Activated naive CD4-positive, alpha-beta T cell treated with anti-CD3 and anti-CD28 coated beads, Interleukin-2, amount 10 ng/mL, durations not matched to agents 7 days and 5 days (primary cell): ENCODE results near the gene FSIP2.

ENCODE experiments used
- CTCF ChIA-PET: fragments of 350-600 bp; sonication (Branson Sonifier 250); formaldehyde crosslinking; loops from one replicate; lab custom pipeline; 2021; ENCODE audit warnings: antibody characterized with exemption; lab: Charles Lee
- DNase-seq: peaks from one replicate; pipeline ENCODE4 v3.0.0-alpha.2; 2020
- H3K27ac Mint-ChIP-seq: one replicate; pipeline ENCODE4 v1.8.0; 2021; ENCODE audit warnings: mild to moderate bottlenecking, moderate library complexity, mixed read lengths
- H3K27me3 Mint-ChIP-seq: one replicate; pipeline ENCODE4 v1.8.0; 2021; ENCODE audit warnings: mild to moderate bottlenecking, mixed read lengths
- H3K36me3 Mint-ChIP-seq: one replicate; pipeline ENCODE4 v1.8.0; 2021; ENCODE audit warnings: mixed read lengths
- H3K4me1 Mint-ChIP-seq: one replicate; pipeline ENCODE4 v1.8.0; 2021; ENCODE audit warnings: mixed read lengths
- H3K4me3 Mint-ChIP-seq: one replicate; pipeline ENCODE4 v1.8.0; 2021; ENCODE audit warnings: mild to moderate bottlenecking, moderate library complexity, mixed read lengths
- H3K9me3 Mint-ChIP-seq: one replicate; pipeline ENCODE4 v1.8.0; 2021; ENCODE audit warnings: mixed read lengths

FSIP2 gene

GRCh38 chr2:185738679-185739472 lies at the start of gene FSIP2:
Gene FSIP2 (plus strand): TSS chr2:185738804. CDS start chr2:185738895, 91 bp downstream.
- no peaks in the 10 kb centered on the region for H3K36me3 Mint-ChIP-seq
- peaks cover 2% of the 10 kb centered on the region for H3K9me3 Mint-ChIP-seq
- H3K4me3 Mint-ChIP-seq: peak within 1 kb of the TSS; percentile 39
- H3K27me3 Mint-ChIP-seq: peaks cover 15% of the 10 kb centered on the region
- peak; percentile 45 for DNase-seq
- CTCF ChIA-PET: interaction anchor here (1.0 to 1.5 kb wide), 3 partner anchors 9 to 30 kb away, joined by 3 to 4 read pairs (median 3); no protein-coding TSS in a partner anchor
- no peak within 1 kb of the TSS for H3K27ac Mint-ChIP-seq
- peaks cover 3% of the 10 kb centered on the region for H3K4me1 Mint-ChIP-seq

GRCh38 chr2:185689906-185690539 lies 48.6 kb upstream of the FSIP2 start:
- H3K4me1 Mint-ChIP-seq: no peaks in the 10 kb centered on the region
- no peak overlapping the region for H3K27ac Mint-ChIP-seq
- peaks cover 8% of the 10 kb centered on the region for H3K9me3 Mint-ChIP-seq
- CTCF ChIA-PET: no interaction called here
- no peak overlapping the region for H3K4me3 Mint-ChIP-seq
- no peaks in the 10 kb centered on the region for H3K27me3 Mint-ChIP-seq
- no peaks in the 10 kb centered on the region for H3K36me3 Mint-ChIP-seq
- DNase-seq: no peak

- Mint-ChIP-seq H3K27me3 (no peaks in the 10 kb centered on the region), H3K9me3 (no peaks in the 10 kb centered on the region), H3K36me3 (no peaks in the 10 kb centered on the region), H3K4me3 (no peak overlapping the region), H3K27ac (no peak overlapping the region), H3K4me1 (no peaks in the 10 kb centered on the region)
- CTCF ChIA-PET: no interaction called here
- no peak for DNase-seq
These were observed 42.8 kb upstream of the FSIP2 start for GRCh38 chr2:185695711-185696235.

GRCh38 chr2:185700883-185701282 lies 37.7 kb upstream of the FSIP2 start:
- CTCF ChIA-PET: no interaction called here
- no peak for DNase-seq
- Mint-ChIP-seq H3K9me3 (no peaks in the 10 kb centered on the region), H3K27me3 (no peaks in the 10 kb centered on the region), H3K36me3 (no peaks in the 10 kb centered on the region), H3K4me1 (no peaks in the 10 kb centered on the region), H3K27ac (no peak overlapping the region), H3K4me3 (no peak overlapping the region)

- H3K4me1 Mint-ChIP-seq: peaks cover 3% of the 10 kb centered on the region
- no peak overlapping the region for H3K27ac Mint-ChIP-seq
- H3K9me3 Mint-ChIP-seq: peaks cover 2% of the 10 kb centered on the region
- peaks cover 15% of the 10 kb centered on the region for H3K27me3 Mint-ChIP-seq
- H3K4me3 Mint-ChIP-seq: no peak overlapping the region
- no peaks in the 10 kb centered on the region for H3K36me3 Mint-ChIP-seq
- CTCF ChIA-PET: no interaction called here
- no peak for DNase-seq
These were observed 3.9 kb upstream of the FSIP2 start for GRCh38 chr2:185734658-185735057.

- Mint-ChIP-seq H3K27me3 (peaks cover 15% of the 10 kb centered on the region), H3K4me1 (peaks cover 3% of the 10 kb centered on the region), H3K4me3 (no peak overlapping the region), H3K9me3 (peaks cover 2% of the 10 kb centered on the region), H3K36me3 (no peaks in the 10 kb centered on the region), H3K27ac (no peak overlapping the region)
- CTCF ChIA-PET: no interaction called here
- no peak for DNase-seq
These were observed 2.4 kb upstream of the FSIP2 start for GRCh38 chr2:185736210-185736609.

GRCh38 chr2:185745864-185746859 lies 7.6 kb downstream of the FSIP2 start:
- Mint-ChIP-seq H3K27me3 (no peaks in the 10 kb centered on the region), H3K27ac (no peak overlapping the region), H3K4me3 (no peak overlapping the region), H3K36me3 (no peaks in the 10 kb centered on the region), H3K9me3 (no peaks in the 10 kb centered on the region), H3K4me1 (no peaks in the 10 kb centered on the region)
- DNase-seq: no peak
- CTCF ChIA-PET: interaction anchor here (0.8 kb wide), 1 partner anchor 8 kb away, joined by 3 read pairs; no protein-coding TSS in a partner anchor

GRCh38 chr2:185757356-185757755 lies 18.8 kb downstream of the FSIP2 start:
- CTCF ChIA-PET: interaction anchor here (0.6 kb wide), 1 partner anchor 230 kb away, joined by 3 read pairs; no protein-coding TSS in a partner anchor

GRCh38 chr2:185771396-185771795 lies 32.8 kb downstream of the FSIP2 start:
- no peaks in the 10 kb centered on the region for H3K4me1 Mint-ChIP-seq
- DNase-seq: no peak
- no peak overlapping the region for H3K4me3 Mint-ChIP-seq
- H3K27ac Mint-ChIP-seq: no peak overlapping the region
- H3K9me3 Mint-ChIP-seq: peaks cover 37% of the 10 kb centered on the region
- CTCF ChIA-PET: no interaction called here
- H3K36me3 Mint-ChIP-seq: no peaks in the 10 kb centered on the region
- H3K27me3 Mint-ChIP-seq: no peaks in the 10 kb centered on the region

More at GRCh38 chr2:185757356-185757755, 18.8 kb downstream of the FSIP2 start:
- no peaks in the 10 kb centered on the region for H3K4me1 Mint-ChIP-seq
- H3K36me3 Mint-ChIP-seq: no peaks in the 10 kb centered on the region
- H3K9me3 Mint-ChIP-seq: no peaks in the 10 kb centered on the region
- H3K27me3 Mint-ChIP-seq: no peaks in the 10 kb centered on the region
- H3K27ac Mint-ChIP-seq: no peak overlapping the region
- no peak for DNase-seq
- no peak overlapping the region for H3K4me3 Mint-ChIP-seq

- no peaks in the 10 kb centered on the region for H3K27me3 Mint-ChIP-seq
- no peaks in the 10 kb centered on the region for H3K4me1 Mint-ChIP-seq
- no peak overlapping the region for H3K27ac Mint-ChIP-seq
- H3K36me3 Mint-ChIP-seq: no peaks in the 10 kb centered on the region
- CTCF ChIA-PET: no interaction called here
- no peak for DNase-seq
- H3K4me3 Mint-ChIP-seq: no peak overlapping the region
- no peaks in the 10 kb centered on the region for H3K9me3 Mint-ChIP-seq
These were observed 42.3 kb downstream of the FSIP2 start for GRCh38 chr2:185780890-185781289.

- CTCF ChIA-PET: interaction anchor here (0.6 kb wide), 1 partner anchor 26 kb away, joined by 3 read pairs; no protein-coding TSS in a partner anchor
- no peaks in the 10 kb centered on the region for H3K36me3 Mint-ChIP-seq
These were observed 43.7 kb downstream of the FSIP2 start for GRCh38 chr2:185782223-185782769.

GRCh38 chr2:185785156-185785555 lies 46.6 kb downstream of the FSIP2 start:
- no peak for DNase-seq
- H3K36me3 Mint-ChIP-seq: no peaks in the 10 kb centered on the region
- H3K27ac Mint-ChIP-seq: no peak overlapping the region
- CTCF ChIA-PET: no interaction called here
- H3K4me1 Mint-ChIP-seq: no peaks in the 10 kb centered on the region
- H3K4me3 Mint-ChIP-seq: no peak overlapping the region
- no peaks in the 10 kb centered on the region for H3K27me3 Mint-ChIP-seq
- H3K9me3 Mint-ChIP-seq: no peaks in the 10 kb centered on the region

More at GRCh38 chr2:185782223-185782769, 43.7 kb downstream of the FSIP2 start:
- Mint-ChIP-seq H3K4me3 (no peak overlapping the region), H3K4me1 (no peaks in the 10 kb centered on the region), H3K9me3 (no peaks in the 10 kb centered on the region), H3K27me3 (no peaks in the 10 kb centered on the region), H3K27ac (no peak overlapping the region)
- DNase-seq: no peak

GRCh38 chr2:185785851-185786473 lies 47.4 kb downstream of the FSIP2 start:
- Mint-ChIP-seq H3K4me3 (no peak overlapping the region), H3K9me3 (no peaks in the 10 kb centered on the region), H3K4me1 (no peaks in the 10 kb centered on the region), H3K27me3 (no peaks in the 10 kb centered on the region), H3K27ac (no peak overlapping the region), H3K36me3 (no peaks in the 10 kb centered on the region)
- CTCF ChIA-PET: no interaction called here
- no peak for DNase-seq
